ENCODE measurements around the gene SEPTIN11. TPM values are rescaled to one million over a fixed set of nuclear protein-coding genes. Genes with fewer than 3 reads are reported as not detected.

SEPTIN11 gene
- total and polyA plus RNA-seq, 7 experiments from 2014 or later: 9.2 to 29.3 (median 16.5) TPM

DNA sequence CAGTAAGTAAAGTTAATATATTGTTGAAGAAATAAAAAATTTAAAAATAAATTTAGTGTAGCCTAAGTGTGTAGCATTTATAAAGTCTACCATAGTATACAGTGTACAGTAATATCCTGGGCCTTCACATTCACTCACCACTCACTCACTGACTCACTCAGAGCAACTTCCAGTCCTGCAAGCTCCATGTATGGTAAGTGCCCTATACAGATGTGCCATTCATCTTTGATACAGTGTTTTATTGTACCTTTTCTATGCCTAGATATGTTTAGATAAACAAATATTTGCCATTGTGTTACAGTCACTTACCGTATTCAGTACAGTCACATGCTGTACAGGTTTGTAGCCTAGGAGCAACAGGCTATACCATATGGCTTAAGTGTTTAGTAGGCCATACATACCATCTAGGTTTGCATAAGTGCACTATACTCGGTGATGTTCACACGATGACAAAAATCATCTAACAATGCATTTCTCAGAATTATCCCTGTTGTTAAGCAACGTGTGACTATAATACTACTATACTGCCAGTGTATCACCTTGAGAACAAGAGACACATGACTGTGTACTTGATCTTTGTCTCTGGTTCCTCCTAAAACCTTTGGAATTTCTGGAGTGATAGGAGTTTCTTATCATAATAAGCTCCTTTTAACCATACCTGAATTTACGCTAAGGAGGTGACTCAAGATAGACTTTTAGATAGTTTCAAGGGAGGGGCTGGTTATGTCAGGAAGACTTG is 25.8 kb upstream of the SEPTIN11 start:
- H3K4me3 Mint-ChIP-seq: no peak overlapping the region
- Histone ChIP-seq H3K27ac (ENCODE audit: low read depth, low read length) (no peak overlapping the region), H3K36me3 (ENCODE audit: control insufficient read depth in 2 of 3, insufficient read depth in 3 of 3, low read length in 3 of 3) (no peaks in the 10 kb centered on the region), H3K4me3 (ENCODE audit: low read length) (no peak overlapping the region), H3K9me3 (ENCODE audit: control insufficient read depth in 2 of 3, low read length in 3 of 3) (no peaks in the 10 kb centered on the region), H3K27me3 (ENCODE audit: control insufficient read depth in 2 of 2, insufficient read depth in 2 of 2, low read length in 2 of 2) (no peaks in the 10 kb centered on the region), H3K4me1 (ENCODE audit: control insufficient read depth in 2 of 2, insufficient read depth in 2 of 2, low read length in 2 of 2) (no peaks in the 10 kb centered on the region)
- H3K36me3 Mint-ChIP-seq: no peaks in the 10 kb centered on the region
- no peaks in the 10 kb centered on the region for H3K4me1 Mint-ChIP-seq
- CTCF ChIA-PET: no interaction called here
- no peak overlapping the region for H3K27ac Mint-ChIP-seq
- POLR2A ChIA-PET: no interaction called here
- H3K9me3 Mint-ChIP-seq: peaks cover 0 to 5% (median 0%) of the 10 kb centered on the region in 11 donors
- intact Hi-C loops (cut with micrococcal nuclease): loop anchor here in 1 of 2 donors (2.0 kb wide), 1 partner anchor 25 kb away; the partner anchor contains the start of gene SEPTIN11
- H3K27me3 Mint-ChIP-seq: peaks cover 0 to 13% (median 0%) of the 10 kb centered on the region in 5 donors
- ATAC-seq: no peak
- no peak for DNase-seq

DNA sequence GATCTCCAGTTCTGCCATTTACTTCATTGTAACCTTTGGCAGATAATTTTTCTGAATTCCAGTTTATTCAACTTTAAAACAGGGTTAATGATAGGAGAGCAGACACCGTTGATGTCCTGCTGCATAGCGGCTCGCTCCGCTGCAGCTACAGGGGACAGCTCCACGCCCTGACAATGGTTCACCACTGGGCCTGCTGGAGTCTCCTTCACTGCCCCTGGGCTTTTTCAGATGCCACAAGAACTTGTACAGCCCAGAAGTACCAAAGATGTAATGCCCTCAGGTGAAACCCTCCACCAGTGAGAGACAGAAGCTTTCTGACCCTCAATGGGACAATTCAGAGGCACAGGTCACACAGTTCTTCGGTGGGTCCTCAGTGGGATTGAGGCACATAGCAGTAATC is 22.7 kb upstream of the SEPTIN11 start:
- Mint-ChIP-seq H3K4me3 (no peak overlapping the region), H3K9me3 (no peaks in the 10 kb centered on the region), H3K27ac (no peak overlapping the region), H3K27me3 (peaks cover 0 to 18% (median 0%) of the 10 kb centered on the region in 5 donors), H3K4me1 (no peaks in the 10 kb centered on the region), H3K36me3 (no peaks in the 10 kb centered on the region)
- ChIA-PET CTCF (no interaction called here), POLR2A (no interaction called here)
- H3K9me3 ChIP-seq (ENCODE audit: control insufficient read depth in 2 of 3, low read length in 3 of 3): no peaks in the 10 kb centered on the region
- no peak overlapping the region for H3K4me3 ChIP-seq (ENCODE audit: low read length)
- no peaks in the 10 kb centered on the region for H3K4me1 ChIP-seq (ENCODE audit: control insufficient read depth in 2 of 2, insufficient read depth in 2 of 2, low read length in 2 of 2)
- no peaks in the 10 kb centered on the region for H3K27me3 ChIP-seq (ENCODE audit: control insufficient read depth in 2 of 2, insufficient read depth in 2 of 2, low read length in 2 of 2)
- H3K27ac ChIP-seq (ENCODE audit: low read depth, low read length): no peak overlapping the region
- intact Hi-C loops (cut with micrococcal nuclease): no loop called here
- DNase-seq: no peak
- no peak for ATAC-seq
- no peaks in the 10 kb centered on the region for H3K36me3 ChIP-seq (ENCODE audit: control insufficient read depth in 2 of 3, insufficient read depth in 3 of 3, low read length in 3 of 3)

DNA sequence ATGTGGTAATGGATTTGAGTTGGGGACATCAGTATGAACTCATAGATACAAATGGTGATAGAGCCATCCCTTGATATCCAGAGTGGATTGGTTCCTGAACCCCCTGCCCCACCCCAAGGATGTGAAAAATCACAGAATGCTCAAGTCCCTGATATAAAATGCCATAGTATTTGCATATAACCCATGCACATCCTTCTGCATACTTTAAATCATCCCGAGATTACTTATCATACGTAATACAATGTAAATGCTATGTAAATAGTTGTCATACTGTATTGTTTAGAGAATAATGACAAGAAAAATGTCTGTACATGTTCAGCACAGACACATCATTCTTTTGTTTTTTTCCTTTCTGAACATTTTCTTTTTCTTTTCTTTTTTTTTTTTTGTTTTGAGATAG is 18.9 kb upstream of the SEPTIN11 start:
- Histone ChIP-seq H3K36me3 (ENCODE audit: control insufficient read depth in 2 of 3, insufficient read depth in 3 of 3, low read length in 3 of 3) (no peaks in the 10 kb centered on the region), H3K27me3 (ENCODE audit: control insufficient read depth in 2 of 2, insufficient read depth in 2 of 2, low read length in 2 of 2) (no peaks in the 10 kb centered on the region), H3K4me3 (ENCODE audit: low read length) (no peak overlapping the region), H3K4me1 (ENCODE audit: control insufficient read depth in 2 of 2, insufficient read depth in 2 of 2, low read length in 2 of 2) (no peaks in the 10 kb centered on the region), H3K9me3 (ENCODE audit: control insufficient read depth in 2 of 3, low read length in 3 of 3) (no peaks in the 10 kb centered on the region), H3K27ac (ENCODE audit: low read depth, low read length) (no peak overlapping the region)
- no peaks in the 10 kb centered on the region for H3K9me3 Mint-ChIP-seq
- ChIA-PET POLR2A (no interaction called here), CTCF (no interaction called here)
- no peaks in the 10 kb centered on the region for H3K4me1 Mint-ChIP-seq
- H3K27ac Mint-ChIP-seq: no peak overlapping the region
- ATAC-seq (no peak), DNase-seq (no peak)
- intact Hi-C loops (cut with micrococcal nuclease): no loop called here
- peaks cover 0 to 16% (median 0%) of the 10 kb centered on the region in 5 donors for H3K27me3 Mint-ChIP-seq
- H3K36me3 Mint-ChIP-seq: no peaks in the 10 kb centered on the region
- no peak overlapping the region for H3K4me3 Mint-ChIP-seq

DNA sequence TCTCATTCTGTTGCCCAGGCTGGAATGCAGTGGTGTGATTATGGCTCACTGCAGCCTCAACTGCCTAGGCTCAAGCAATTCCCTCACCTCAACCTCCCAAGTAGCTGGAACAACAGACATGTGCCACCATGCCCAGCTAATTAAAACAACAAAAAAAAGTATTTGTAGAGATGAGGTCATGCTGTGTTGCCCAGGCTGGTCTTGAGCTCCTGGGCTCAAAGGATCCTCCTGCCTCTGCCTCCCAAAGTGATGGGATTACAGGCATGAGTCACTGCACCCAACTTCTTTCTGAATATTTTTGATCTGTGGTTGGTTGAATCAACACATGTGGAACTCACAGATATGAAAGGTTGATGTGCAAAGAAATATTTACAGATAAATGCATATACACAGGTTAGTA is 18.5 kb upstream of the SEPTIN11 start:
- intact Hi-C loops (cut with micrococcal nuclease): no loop called here
- Histone ChIP-seq H3K4me1 (ENCODE audit: control insufficient read depth in 2 of 2, insufficient read depth in 2 of 2, low read length in 2 of 2) (no peaks in the 10 kb centered on the region), H3K36me3 (ENCODE audit: control insufficient read depth in 2 of 3, insufficient read depth in 3 of 3, low read length in 3 of 3) (no peaks in the 10 kb centered on the region), H3K27ac (ENCODE audit: low read depth, low read length) (no peak overlapping the region), H3K27me3 (ENCODE audit: control insufficient read depth in 2 of 2, insufficient read depth in 2 of 2, low read length in 2 of 2) (no peaks in the 10 kb centered on the region), H3K4me3 (ENCODE audit: low read length) (no peak overlapping the region), H3K9me3 (ENCODE audit: control insufficient read depth in 2 of 3, low read length in 3 of 3) (no peaks in the 10 kb centered on the region)
- ATAC-seq (no peak), DNase-seq (no peak)
- Mint-ChIP-seq H3K27ac (no peak overlapping the region), H3K36me3 (no peaks in the 10 kb centered on the region), H3K4me1 (no peaks in the 10 kb centered on the region), H3K9me3 (no peaks in the 10 kb centered on the region), H3K27me3 (peaks cover 0 to 14% (median 0%) of the 10 kb centered on the region in 5 donors), H3K4me3 (no peak overlapping the region)
- ChIA-PET POLR2A (no interaction called here), CTCF (no interaction called here)

DNA sequence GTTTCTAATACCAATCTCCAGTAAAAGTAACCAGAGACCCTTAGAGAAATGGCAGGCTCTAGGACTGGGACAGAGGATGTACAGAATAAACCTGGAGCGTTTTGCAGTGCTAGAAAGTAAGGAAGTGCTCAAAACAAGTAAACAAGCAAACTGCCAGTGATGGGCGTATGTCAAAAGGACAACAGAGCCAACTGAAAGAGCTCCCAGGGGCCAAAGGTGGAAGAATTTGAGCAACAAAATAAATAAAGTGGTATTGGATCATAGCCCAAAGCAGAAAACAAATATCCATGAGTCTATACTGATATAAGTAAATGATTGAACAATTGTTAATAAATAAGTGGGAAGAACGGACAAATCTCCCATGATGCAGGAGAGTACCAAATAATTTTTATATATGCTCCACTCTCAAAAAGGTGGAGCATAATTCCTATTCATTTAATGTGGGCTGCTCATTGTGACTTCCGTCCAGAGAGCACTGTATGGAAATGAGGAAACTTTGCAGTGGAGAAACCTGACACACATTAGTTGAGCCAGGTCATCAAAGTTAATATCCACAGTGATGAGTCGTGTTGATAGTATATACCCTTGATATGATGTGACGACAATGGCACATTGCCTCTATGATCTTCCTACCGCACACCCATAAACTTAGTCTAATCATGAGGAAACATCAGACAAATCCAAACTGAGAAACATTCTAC is 17.8 kb upstream of the SEPTIN11 start:
- Histone ChIP-seq H3K4me1 (ENCODE audit: control insufficient read depth in 2 of 2, insufficient read depth in 2 of 2, low read length in 2 of 2) (no peaks in the 10 kb centered on the region), H3K27ac (ENCODE audit: low read depth, low read length) (no peak overlapping the region), H3K27me3 (ENCODE audit: control insufficient read depth in 2 of 2, insufficient read depth in 2 of 2, low read length in 2 of 2) (no peaks in the 10 kb centered on the region), H3K4me3 (ENCODE audit: low read length) (no peak overlapping the region), H3K36me3 (ENCODE audit: control insufficient read depth in 2 of 3, insufficient read depth in 3 of 3, low read length in 3 of 3) (no peaks in the 10 kb centered on the region), H3K9me3 (ENCODE audit: control insufficient read depth in 2 of 3, low read length in 3 of 3) (no peaks in the 10 kb centered on the region)
- CTCF ChIA-PET: no interaction called here
- ATAC-seq: no peak
- Mint-ChIP-seq H3K9me3 (peaks cover 0 to 4% (median 0%) of the 10 kb centered on the region in 11 donors), H3K27me3 (peaks cover 0 to 10% (median 0%) of the 10 kb centered on the region in 5 donors), H3K4me1 (peaks cover 0 to under 1% (median 0%) of the 10 kb centered on the region in 7 donors), H3K4me3 (no peak overlapping the region), H3K27ac (no peak overlapping the region), H3K36me3 (no peaks in the 10 kb centered on the region)
- POLR2A ChIA-PET: no interaction called here
- DNase-seq: no peak
- intact Hi-C loops (cut with micrococcal nuclease): no loop called here

DNA sequence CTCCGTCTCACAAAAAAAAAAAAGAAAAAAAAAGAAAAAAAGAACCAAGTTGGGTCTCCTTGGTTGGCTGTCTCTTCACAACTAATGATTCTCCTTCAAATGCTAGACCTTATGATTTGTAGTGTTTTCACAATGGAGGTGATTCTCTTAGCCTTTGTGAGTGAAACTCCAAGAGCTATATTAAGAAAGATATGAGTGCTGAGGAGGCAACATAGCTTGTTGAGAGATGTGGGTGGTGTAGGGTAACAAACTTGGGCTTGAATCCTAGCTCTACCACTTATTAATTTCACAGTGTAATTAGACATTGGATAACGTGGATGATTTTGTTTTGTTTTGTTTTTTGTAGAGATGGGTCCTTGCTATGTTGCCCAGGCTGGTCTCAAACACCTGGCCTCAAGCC is 10.4 kb upstream of the SEPTIN11 start:
- Histone ChIP-seq H3K36me3 (ENCODE audit: control insufficient read depth in 2 of 3, insufficient read depth in 3 of 3, low read length in 3 of 3) (no peaks in the 10 kb centered on the region), H3K4me1 (ENCODE audit: control insufficient read depth in 2 of 2, insufficient read depth in 2 of 2, low read length in 2 of 2) (no peaks in the 10 kb centered on the region), H3K4me3 (ENCODE audit: low read length) (no peak overlapping the region), H3K27me3 (ENCODE audit: control insufficient read depth in 2 of 2, insufficient read depth in 2 of 2, low read length in 2 of 2) (no peaks in the 10 kb centered on the region), H3K27ac (ENCODE audit: low read depth, low read length) (no peak overlapping the region), H3K9me3 (ENCODE audit: control insufficient read depth in 2 of 3, low read length in 3 of 3) (no peaks in the 10 kb centered on the region)
- intact Hi-C loops (cut with micrococcal nuclease): no loop called here
- Mint-ChIP-seq H3K27ac (no peak overlapping the region), H3K4me3 (no peak overlapping the region), H3K36me3 (peaks cover 0 to 4% (median 0%) of the 10 kb centered on the region in 5 donors), H3K9me3 (peaks cover 0 to 11% (median 3%) of the 10 kb centered on the region in 11 donors), H3K27me3 (peaks cover 0 to 40% (median 0%) of the 10 kb centered on the region in 5 donors), H3K4me1 (peaks cover 0 to 5% (median 0%) of the 10 kb centered on the region in 7 donors)
- no peak for ATAC-seq
- no peak for DNase-seq
- ChIA-PET POLR2A (no interaction called here), CTCF (no interaction called here)

All from naive thymus-derived CD4-positive, alpha-beta T cell (primary cell).